Posterior cingulate gyrus (tissue), 11 donors: ENCODE data around the gene PABPC1L2B.
"Not testable (repeated sequence)": the region's sequence is repeated elsewhere in the genome, so short reads cannot be mapped to it uniquely, and the experiment has no call there.

ENCODE experiments used
- DNase-seq, 10 donors: peaks; one replicate each; pipeline versions ENCODE4 v3.0.0 to v3.0.0-alpha.2; 2020 to 2021; ENCODE audit warnings: mixed read lengths in 3 of 10
- intact Hi-C: fragments of 100-400 bp; cut with DNase I; formaldehyde crosslinking; loops from one replicate; pipeline ENCODE4 v1.15.1; 2023

PABPC1L2B gene

GRCh38 chrX:73002733-73003132, at the start of gene PABPC1L2B:
Gene PABPC1L2B (plus strand): TSS chrX:73002939. CDS start chrX:73003643, 704 bp downstream.
- intact Hi-C loops, DNase-seq: not testable (repeated sequence)

- intact Hi-C loops, DNase-seq: not testable (repeated sequence)
Measured at GRCh38 chrX:72959971-72960370, 42.8 kb upstream of the PABPC1L2B start.

GRCh38 chrX:72971859-72972258, 30.9 kb upstream of the PABPC1L2B start:
- DNase-seq, intact Hi-C loops: not testable (repeated sequence)

GRCh38 chrX:72974885-72975284, 27.9 kb upstream of the PABPC1L2B start:
- DNase-seq, intact Hi-C loops: not testable (repeated sequence)

- intact Hi-C loops = not testable (repeated sequence)
- peak in 2 of 10 donors; percentile 18 to 27 for DNase-seq
Measured at GRCh38 chrX:72980894-72981469, 21.8 kb upstream of the PABPC1L2B start.

GRCh38 chrX:73004032-73004431, 1.3 kb downstream of the PABPC1L2B start:
- DNase-seq, intact Hi-C loops: not testable (repeated sequence)

GRCh38 chrX:73021361-73022092, 18.8 kb downstream of the PABPC1L2B start:
- intact Hi-C loops = no loop called here
- peak in 2 of 10 donors; percentile 71 to 79 for DNase-seq

GRCh38 chrX:73022093-73022445, 19.3 kb downstream of the PABPC1L2B start:
- intact Hi-C loops = not testable (repeated sequence)
- DNase-seq = peak in 2 of 10 donors; percentile 5 to 76

- DNase-seq = no peak
- intact Hi-C loops = no loop called here
Measured at GRCh38 chrX:73028876-73029275, 26.1 kb downstream of the PABPC1L2B start.
